HG03060 (cell line): ENCODE data around the gene MDM1.
A peak's percentile ranks its signal among the peaks of the same experiment; 100 is the strongest.

Experiments used
- ATAC-seq: cut with Tn5 transposase; IDR thresholded peaks from one replicate; pipeline ENCODE4 v1.9.1; 2021; ENCODE audit warnings: low read depth, moderate number of reproducible peaks; ENCODE audit not compliant: unreplicated experiment

Gene MDM1

GRCh38 chr12:68358532-68359485 is 26.6 kb upstream of the MDM1 start:
- ATAC-seq: peak; percentile 74

GRCh38 chr12:68356986-68357385 is 24.8 kb upstream of the MDM1 start:
- ATAC-seq: no peak

DNA sequence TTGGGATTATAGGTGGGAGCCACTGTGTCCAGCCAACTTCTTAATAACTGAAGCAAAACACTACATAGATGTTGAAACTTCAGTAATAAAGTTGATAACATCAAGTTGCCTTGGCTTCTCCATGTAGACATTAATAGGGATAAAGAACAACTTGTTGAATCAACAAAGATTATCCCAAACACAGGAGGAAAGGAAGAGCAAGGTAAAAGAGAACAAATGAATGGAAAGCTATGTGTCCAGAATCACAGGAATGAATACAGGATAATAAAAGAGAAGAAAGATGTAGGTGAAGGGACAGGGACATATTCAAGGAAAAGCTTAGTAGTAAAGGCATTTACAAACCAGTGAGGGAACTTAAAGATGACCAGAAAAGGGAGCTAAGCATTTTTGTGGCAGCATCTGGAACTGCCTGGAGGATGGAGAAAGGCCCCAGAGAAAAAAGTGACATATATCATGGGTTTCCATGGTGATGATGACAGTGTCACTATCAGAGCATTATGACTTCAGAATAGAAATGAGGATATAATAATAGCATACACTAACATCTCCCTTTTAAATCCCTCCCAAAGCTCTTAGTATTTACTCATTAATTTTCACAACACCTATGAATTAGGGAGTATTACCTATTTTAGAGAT is 24.0 kb upstream of the MDM1 start:
- no peak for ATAC-seq

GRCh38 chr12:68354977-68355541 is 22.9 kb upstream of the MDM1 start:
- ATAC-seq: no peak

DNA sequence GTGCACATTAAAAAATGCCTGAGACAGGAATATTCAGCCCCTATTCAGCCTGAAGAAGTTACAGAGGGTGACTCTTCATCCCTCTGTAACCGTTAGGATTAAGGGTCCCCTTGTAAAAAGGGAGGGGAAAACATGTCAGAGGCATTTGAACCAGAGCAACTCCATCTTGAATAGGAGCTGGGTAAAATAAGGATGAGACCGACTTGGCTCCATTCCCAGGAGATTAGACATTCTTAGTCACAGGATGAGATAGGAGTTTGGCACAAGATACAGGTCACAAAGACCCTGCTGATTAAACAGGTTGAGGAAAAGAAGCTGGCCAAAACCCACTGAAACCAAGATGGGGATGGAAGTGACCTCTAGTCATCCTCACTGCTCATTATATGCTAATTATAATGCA is 19.9 kb upstream of the MDM1 start:
- ATAC-seq: no peak

DNA sequence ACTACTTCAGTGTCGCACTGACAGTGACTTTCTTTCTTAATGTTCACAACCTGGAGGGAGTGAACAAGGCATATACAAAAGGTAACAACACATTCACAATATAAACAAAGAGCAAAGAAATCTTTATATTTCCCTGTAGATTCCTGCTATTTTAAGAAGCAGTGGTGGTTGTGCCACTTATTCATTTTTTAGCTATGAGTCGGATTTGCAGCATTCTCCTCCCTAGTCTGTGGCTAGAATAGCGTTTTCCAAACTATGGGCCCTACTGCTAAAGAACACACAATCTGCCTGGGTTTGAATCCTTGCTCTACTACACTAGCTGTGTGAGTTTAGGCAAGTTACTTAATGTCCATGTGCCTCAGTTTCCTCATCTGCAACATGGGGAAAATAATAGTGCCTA is 18.6 kb upstream of the MDM1 start:
- no peak for ATAC-seq

DNA sequence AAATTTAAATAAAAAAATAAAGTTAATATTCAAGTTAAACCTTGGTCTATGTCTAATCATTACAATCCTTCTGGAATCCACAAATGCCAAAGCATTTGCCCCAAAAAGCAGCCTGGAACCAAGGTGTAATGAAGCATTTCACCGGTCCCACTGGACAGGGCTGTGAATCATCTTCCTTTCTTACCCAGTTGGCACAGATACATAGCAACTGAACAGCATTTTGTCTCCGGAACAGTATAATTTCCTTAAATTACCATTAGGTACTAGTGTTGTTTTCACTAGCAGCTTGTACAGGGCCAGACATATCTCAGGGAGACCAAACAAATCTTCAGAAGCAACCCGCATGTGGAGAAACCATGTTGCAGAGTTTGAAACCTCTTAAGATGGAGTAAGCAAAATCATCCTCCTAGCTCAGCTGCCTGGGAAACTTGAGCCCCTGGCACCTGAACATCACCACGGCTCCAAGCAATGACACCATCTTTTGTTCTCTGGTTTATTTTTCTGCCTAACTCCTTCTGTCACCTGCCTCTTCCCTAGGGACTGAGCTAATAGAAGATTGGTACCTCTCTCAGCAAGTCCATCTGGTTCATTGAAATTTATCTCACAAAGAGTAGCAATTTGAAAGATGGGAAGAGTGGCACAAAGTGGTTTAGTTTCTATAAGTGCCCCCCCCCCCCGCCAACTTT is 17.9 kb upstream of the MDM1 start:
- no peak for ATAC-seq

- ATAC-seq: no peak
Measured at GRCh38 chr12:68349220-68349621, 17.1 kb upstream of the MDM1 start.

DNA sequence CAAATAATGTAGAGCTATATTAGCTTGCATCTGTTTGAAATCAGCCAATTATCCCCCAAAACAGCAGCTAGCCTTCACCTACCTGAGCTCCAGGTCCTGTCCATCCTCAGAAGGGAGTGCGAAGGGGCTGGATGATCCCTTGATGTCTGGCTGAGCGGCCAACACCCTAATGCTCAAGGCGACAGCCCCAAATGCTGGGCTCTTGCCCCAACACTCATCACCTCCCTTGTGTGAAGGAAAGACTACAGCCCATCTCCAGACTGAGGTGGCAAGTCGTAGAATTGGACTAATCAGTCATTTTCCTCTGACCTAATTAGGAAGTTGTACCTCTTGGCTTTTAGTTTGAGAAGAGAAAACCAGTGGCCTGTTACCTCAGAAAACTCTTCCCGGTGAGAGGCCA is 16.3 kb upstream of the MDM1 start:
- ATAC-seq: no peak

- ATAC-seq: no peak
Measured at GRCh38 chr12:68345763-68346162, 13.6 kb upstream of the MDM1 start.

GRCh38 chr12:68344126-68344525 is 12.0 kb upstream of the MDM1 start:
- no peak for ATAC-seq

- ATAC-seq: no peak
Measured at GRCh38 chr12:68342966-68343365, 10.8 kb upstream of the MDM1 start.

GRCh38 chr12:68341822-68342221 is 9.7 kb upstream of the MDM1 start:
- no peak for ATAC-seq

DNA sequence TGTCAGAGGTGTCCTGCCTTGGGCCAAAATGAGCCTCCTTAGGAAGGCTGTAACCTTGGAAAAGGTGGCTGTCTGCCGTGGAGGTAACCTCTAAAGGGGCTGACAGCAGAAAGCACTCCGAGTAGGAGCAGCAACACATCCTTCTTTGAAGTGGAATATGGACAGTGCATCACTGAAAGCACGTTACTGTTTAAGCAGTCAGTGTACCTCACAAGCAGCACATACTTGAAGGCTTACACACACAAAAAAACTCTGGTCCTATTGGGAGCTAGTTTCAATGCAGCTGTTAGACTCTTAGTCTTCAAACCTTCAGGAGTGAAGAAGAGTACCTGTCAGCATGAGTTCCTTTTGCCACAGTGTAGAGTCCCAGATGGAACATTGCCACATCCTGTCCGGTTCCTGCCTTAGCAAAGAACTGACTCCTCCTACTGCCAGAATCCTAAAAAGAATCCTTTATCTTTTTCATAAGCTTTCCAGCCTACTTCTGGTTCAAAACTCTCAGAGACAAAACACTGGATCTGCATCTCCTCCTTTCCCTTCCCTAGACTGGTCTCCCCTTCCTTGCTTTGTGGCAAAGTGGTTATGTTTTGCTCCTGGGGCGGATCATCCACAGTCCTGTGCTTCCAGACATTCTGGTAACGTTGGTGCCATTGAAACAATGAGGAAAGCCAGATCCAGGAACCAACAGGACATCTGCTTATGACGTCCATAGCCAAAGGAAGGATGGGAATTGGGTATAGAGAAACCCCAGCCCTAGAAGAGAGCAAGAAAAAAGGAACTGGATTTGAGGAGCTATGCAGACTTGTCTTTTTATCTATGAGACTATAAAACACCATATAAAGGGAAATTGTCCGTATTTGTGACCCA is 8.5 kb upstream of the MDM1 start:
- no peak for ATAC-seq

- no peak for ATAC-seq
Measured at GRCh38 chr12:68336889-68337303, 4.7 kb upstream of the MDM1 start.

GRCh38 chr12:68335462-68335861 is 3.3 kb upstream of the MDM1 start:
- ATAC-seq: no peak

GRCh38 chr12:68334132-68334531 is 2.0 kb upstream of the MDM1 start:
- ATAC-seq: no peak

GRCh38 chr12:68332728-68333630 is 817 bp upstream of the MDM1 start:
- ATAC-seq: no peak

DNA sequence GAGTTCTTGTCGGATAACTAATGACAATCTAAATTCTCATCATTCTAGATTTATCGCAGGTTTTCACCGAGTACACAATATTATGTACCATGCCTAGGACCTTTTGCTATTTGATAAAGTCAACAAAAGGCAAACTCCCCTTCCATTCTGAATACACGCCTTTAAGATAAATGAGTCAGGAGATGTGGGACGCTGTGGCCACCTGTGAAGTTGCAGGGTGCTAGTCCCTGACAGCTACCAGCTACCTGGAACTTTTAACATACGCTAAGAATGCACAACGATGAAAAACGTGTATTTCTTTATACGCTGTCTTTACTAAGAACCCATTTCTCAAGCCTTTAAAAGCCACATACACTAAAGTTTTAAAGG is 678 bp downstream of the MDM1 start:
- no peak for ATAC-seq
